Left lung (tissue), 10 donors: Measurements from ENCODE around the gene DENND1A. TPM values are rescaled to one million over a fixed set of nuclear protein-coding genes. Genes with fewer than 3 reads are reported as not detected.
"Not testable (repeated sequence)": the region's sequence is repeated elsewhere in the genome, so short reads cannot be mapped to it uniquely, and the experiment has no call there.

Source experiments
- ATAC-seq: fragments of 200-7000 bp; cut with Tn5 transposase; one replicate; pipeline ENCODE4 v1.9.1; 2020; ENCODE audit warnings: moderate library complexity
- DNase-seq, 4 donors: peaks; one replicate each; pipeline ENCODE4 v3.0.0-alpha.2; 2013 to 2020
- H3K27ac ChIP-seq, 2 donors: fragments of 200-600 bp; sonication (generic) in 1 of 2; one replicate each; pipeline versions ENCODE4 v1.5.0 to v1.8.0; 2020 to 2021
- H3K27me3 ChIP-seq, 2 donors: fragments of 200-600 bp; sonication (generic) in 1 of 2; one replicate each; pipeline versions ENCODE4 v1.5.0 to v1.8.0; 2020 to 2021
- H3K36me3 ChIP-seq, 2 donors: fragments of 200-600 bp; sonication (generic) in 1 of 2; one replicate each; pipeline versions ENCODE4 v1.5.0 to v1.8.0; 2020 to 2021
- H3K4me1 ChIP-seq, 2 donors: fragments of 200-600 bp; one replicate each; pipeline ENCODE4 v1.8.0; 2021
- H3K4me3 ChIP-seq, 2 donors: fragments of 200-600 bp; sonication (generic) in 1 of 2; one replicate each; pipeline versions ENCODE4 v1.5.0 to v1.8.0; 2020 to 2021; ENCODE audit warnings: mild to moderate bottlenecking in 1 of 2
- H3K9me3 ChIP-seq, 2 donors: fragments of 200-600 bp; sonication (generic) in 1 of 2; one replicate each; pipeline versions ENCODE4 v1.5.0 to v1.8.0; 2020 to 2021
- intact Hi-C, 2 donors: fragments of 100-400 bp; cut with DNase I; formaldehyde crosslinking; loops; one replicate each; pipeline versions ENCODE4 v1.11.2 to v1.14.2; 2022
- polyA plus RNA-seq, 6 donors: library from polyadenylated mRNA; unstranded; fragments of 120-200 nt; gene quantifications; one replicate each; pipeline ENCODE4 v1.2.1, GENCODE V29; 2013; ENCODE audit not compliant: insufficient read length in 6 of 6
- total RNA-seq, 2 donors: library from RNA; stranded (reverse); fragmentation: NEBNext Ultra II Directional; extraction: Animal tissue kit (Norgen Biotek cat#: 25700); gene quantifications; one replicate each; pipeline ENCODE4 v1.2.1, GENCODE V29; 2021
- TF ChIP-seq, protein P1 (sequence below), 2 donors: fragments of 200-600 bp; sonication (generic) in 1 of 2; IDR thresholded peaks; one replicate each; pipeline versions ENCODE4 v1.5.0 to v1.8.0; 2021; ENCODE audit warnings: antibody characterized with exemption in 2 of 2
- donor health status: DM: no; HTN: yes; CAD: no.
- donor health status: DM: no; HTN: no; CAD: no.

The DENND1A gene
- total and polyA plus RNA-seq, 8 donors: 8.3 to 23.2 (median 9.7) TPM

DNA sequence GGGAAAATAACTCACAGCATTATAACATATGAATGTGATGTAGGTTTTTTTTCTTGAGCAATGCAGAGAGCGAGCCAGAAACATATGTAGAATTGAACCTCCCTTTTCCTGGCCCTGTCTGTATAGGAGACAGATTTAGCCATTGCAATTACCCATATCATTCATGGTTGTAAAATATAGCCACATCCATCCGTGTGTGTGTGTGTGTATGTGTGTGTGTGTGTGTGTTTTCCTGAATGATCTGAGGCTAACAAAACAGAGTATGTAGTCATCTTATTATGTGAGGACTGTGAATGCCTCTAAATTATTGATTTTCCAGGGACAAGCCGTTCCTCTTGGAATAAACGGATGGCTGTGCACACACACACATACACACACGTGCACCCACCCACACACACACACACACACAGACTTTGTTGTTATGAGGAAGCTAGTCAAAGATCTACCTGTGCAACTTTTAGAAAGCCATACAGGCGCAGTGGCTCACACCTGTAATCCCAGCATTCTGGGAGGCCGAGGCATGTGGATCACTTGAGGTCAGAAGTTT, 11.7 kb upstream of the DENND1A start:
- TF ChIP-seq, protein P1, sequence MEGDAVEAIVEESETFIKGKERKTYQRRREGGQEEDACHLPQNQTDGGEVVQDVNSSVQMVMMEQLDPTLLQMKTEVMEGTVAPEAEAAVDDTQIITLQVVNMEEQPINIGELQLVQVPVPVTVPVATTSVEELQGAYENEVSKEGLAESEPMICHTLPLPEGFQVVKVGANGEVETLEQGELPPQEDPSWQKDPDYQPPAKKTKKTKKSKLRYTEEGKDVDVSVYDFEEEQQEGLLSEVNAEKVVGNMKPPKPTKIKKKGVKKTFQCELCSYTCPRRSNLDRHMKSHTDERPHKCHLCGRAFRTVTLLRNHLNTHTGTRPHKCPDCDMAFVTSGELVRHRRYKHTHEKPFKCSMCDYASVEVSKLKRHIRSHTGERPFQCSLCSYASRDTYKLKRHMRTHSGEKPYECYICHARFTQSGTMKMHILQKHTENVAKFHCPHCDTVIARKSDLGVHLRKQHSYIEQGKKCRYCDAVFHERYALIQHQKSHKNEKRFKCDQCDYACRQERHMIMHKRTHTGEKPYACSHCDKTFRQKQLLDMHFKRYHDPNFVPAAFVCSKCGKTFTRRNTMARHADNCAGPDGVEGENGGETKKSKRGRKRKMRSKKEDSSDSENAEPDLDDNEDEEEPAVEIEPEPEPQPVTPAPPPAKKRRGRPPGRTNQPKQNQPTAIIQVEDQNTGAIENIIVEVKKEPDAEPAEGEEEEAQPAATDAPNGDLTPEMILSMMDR (IDR thresholded peaks at IDR 0.05): no peak
- H3K4me3 ChIP-seq: no peak overlapping the region
- intact Hi-C loops: no loop called here
- ATAC-seq (no peak), DNase-seq (no peak)
- H3K27me3 ChIP-seq: peaks cover 0 to 76% of the 10 kb centered on the region in 2 donors
- no peaks in the 10 kb centered on the region for H3K36me3 ChIP-seq
- H3K9me3 ChIP-seq: peaks cover 0 to 1% of the 10 kb centered on the region in 2 donors
- no peaks in the 10 kb centered on the region for H3K4me1 ChIP-seq
- no peak overlapping the region for H3K27ac ChIP-seq

DNA sequence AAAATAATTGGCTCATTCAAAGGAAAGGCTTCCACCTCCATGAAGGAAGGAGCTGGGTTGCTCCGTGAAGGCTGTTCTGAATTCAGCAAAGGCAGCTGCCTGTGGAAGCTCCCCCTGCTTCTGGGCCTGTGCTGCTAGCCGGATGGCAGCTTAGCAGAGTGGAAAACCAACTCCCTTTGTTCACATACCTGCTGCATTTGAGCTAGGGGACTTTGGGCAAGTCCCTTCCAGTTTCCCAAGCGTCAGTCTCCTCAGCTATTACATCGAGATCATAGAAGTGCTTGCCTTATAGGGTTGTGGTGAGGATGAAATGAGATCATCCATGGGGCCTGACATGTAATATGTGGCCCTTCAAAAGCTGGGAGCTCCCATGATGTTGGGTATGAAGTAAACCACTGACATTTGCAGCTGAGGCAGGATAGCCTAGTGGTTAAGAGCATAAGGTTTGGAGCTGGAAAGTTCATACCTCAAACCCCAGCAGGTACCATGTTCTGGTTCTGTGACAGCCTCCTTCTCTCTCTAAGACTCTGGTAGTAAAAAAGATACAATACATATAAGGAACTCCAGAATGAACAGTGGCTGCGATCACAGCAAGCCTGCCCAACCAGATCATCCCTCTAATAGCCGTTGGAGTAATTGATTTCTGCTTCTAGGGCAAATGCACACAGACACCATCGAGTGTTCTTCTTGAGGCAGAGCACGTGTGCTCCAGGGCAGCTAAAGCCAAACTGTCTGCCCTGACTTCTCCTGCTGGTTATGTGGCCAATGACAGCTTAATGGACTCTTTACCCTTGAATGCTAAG, 11.0 kb upstream of the DENND1A start:
- H3K27me3 ChIP-seq: peaks cover 0 to 81% of the 10 kb centered on the region in 2 donors
- ATAC-seq: no peak
- no peak for DNase-seq
- no peak overlapping the region for H3K4me3 ChIP-seq
- H3K36me3 ChIP-seq: no peaks in the 10 kb centered on the region
- no peaks in the 10 kb centered on the region for H3K4me1 ChIP-seq
- H3K9me3 ChIP-seq: peaks cover 0 to 4% of the 10 kb centered on the region in 2 donors
- intact Hi-C loops: no loop called here
- H3K27ac ChIP-seq: no peak overlapping the region
- TF ChIP-seq, protein P1 (IDR thresholded peaks at IDR 0.05): no peak

DNA sequence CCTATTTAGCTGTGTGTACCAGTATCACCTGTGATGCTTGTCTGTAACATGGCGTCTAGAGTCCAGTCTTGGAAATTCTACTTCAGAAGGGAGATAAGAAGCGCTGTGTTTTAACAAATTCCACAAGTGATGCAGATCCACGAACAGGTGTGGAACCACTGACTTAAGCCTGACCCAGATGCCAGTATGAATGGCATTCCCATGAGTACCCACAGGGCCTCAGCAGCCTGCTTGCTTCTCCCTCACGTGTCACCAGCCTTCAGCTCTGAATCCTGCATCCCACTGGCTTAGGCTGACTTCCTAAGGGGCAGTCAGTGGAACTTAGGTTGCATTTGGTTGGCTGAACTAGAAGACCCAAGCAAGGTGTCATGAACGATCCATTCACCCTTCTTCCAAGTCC, 8.5 kb upstream of the DENND1A start:
- Histone ChIP-seq H3K9me3 (peaks cover 0 to 4% of the 10 kb centered on the region in 2 donors), H3K36me3 (no peaks in the 10 kb centered on the region), H3K4me3 (no peak overlapping the region), H3K4me1 (no peaks in the 10 kb centered on the region), H3K27ac (no peak overlapping the region), H3K27me3 (peaks cover 4 to 78% of the 10 kb centered on the region in 2 donors)
- DNase-seq: no peak
- TF ChIP-seq, protein P1 (IDR thresholded peaks at IDR 0.05): no peak
- intact Hi-C loops: no loop called here
- no peak for ATAC-seq

- intact Hi-C loops, H3K27ac ChIP-seq, H3K4me3 ChIP-seq, DNase-seq, H3K4me1 ChIP-seq, ATAC-seq, H3K9me3 ChIP-seq, H3K36me3 ChIP-seq: not testable (repeated sequence)
- H3K27me3 ChIP-seq: peaks cover 4 to 69% of the 10 kb centered on the region in 2 donors
Measured at GRCh38 chr9:123936575-123936974, 6.6 kb upstream of the DENND1A start.

- TF ChIP-seq, protein P1 (IDR thresholded peaks at IDR 0.05): no peak
- intact Hi-C loops: no loop called here
- peaks cover 4 to 60% of the 10 kb centered on the region in 2 donors for H3K27me3 ChIP-seq
Measured at GRCh38 chr9:123933440-123934212, 3.7 kb upstream of the DENND1A start.

More at GRCh38 chr9:123933440-123934212, 3.7 kb upstream of the DENND1A start:
- DNase-seq: no peak
- Histone ChIP-seq H3K36me3 (no peaks in the 10 kb centered on the region), H3K9me3 (peaks cover 0 to 4% of the 10 kb centered on the region in 2 donors), H3K4me3 (no peak overlapping the region), H3K27ac (no peak overlapping the region), H3K4me1 (peaks cover 6% of the 10 kb centered on the region in 2 donors)
- ATAC-seq: no peak
